H9 (cell line): ENCODE data around the gene RTP4. TPM values are rescaled to one million over a fixed set of nuclear protein-coding genes. Genes with fewer than 3 reads are reported as not detected.

Experiments used
- DNase-seq: peaks from one replicate; pipeline ENCODE4 v3.0.0-alpha.2; 2017
- H2AFZ ChIP-seq: one replicate; pipeline ENCODE4 v1.6.1; 2013; ENCODE audit warnings: mild to moderate bottlenecking, low read length, control low read depth, moderate library complexity
- H2AK5ac ChIP-seq: 2 replicates; pipeline ENCODE4 v1.6.1; 2013; ENCODE audit warnings: low read length, control low read depth, mixed read lengths; ENCODE audit not compliant: insufficient read length
- H2BK120ac ChIP-seq: one replicate; pipeline ENCODE4 v1.6.1; 2013; ENCODE audit warnings: low read depth, mild to moderate bottlenecking, low read length, control low read depth, inconsistent platforms; ENCODE audit not compliant: poor library complexity, severe bottlenecking
- H2BK12ac ChIP-seq: 2 replicates; pipeline ENCODE4 v1.6.1; 2013; ENCODE audit warnings: low read length, control low read depth, mixed read lengths, low read depth; ENCODE audit not compliant: insufficient read length
- H2BK15ac ChIP-seq: 2 replicates; pipeline ENCODE4 v1.6.1; 2013; ENCODE audit warnings: low read depth, low read length, control low read depth
- H2BK20ac ChIP-seq: one replicate; pipeline ENCODE4 v1.6.1; 2013; ENCODE audit warnings: low read depth, mild to moderate bottlenecking, low read length, control low read depth, inconsistent platforms; ENCODE audit not compliant: poor library complexity, severe bottlenecking
- H2BK5ac ChIP-seq: 2 replicates; pipeline ENCODE4 v1.6.1; 2013; ENCODE audit warnings: low read length, control low read depth, mixed read lengths; ENCODE audit not compliant: insufficient read length
- H3K14ac ChIP-seq: 2 replicates; pipeline ENCODE4 v1.6.1; 2013; ENCODE audit warnings: low read length, control low read depth; ENCODE audit not compliant: insufficient read depth
- H3K18ac ChIP-seq: 2 replicates; pipeline ENCODE4 v1.6.1; 2013; ENCODE audit warnings: low read depth, mild to moderate bottlenecking, mixed read lengths, low read length, control low read depth; ENCODE audit not compliant: insufficient read length
- H3K23ac ChIP-seq: 2 replicates; pipeline ENCODE4 v1.6.1; 2013; ENCODE audit warnings: low read length, control low read depth, mixed read lengths, low read depth; ENCODE audit not compliant: insufficient read length
- H3K23me2 ChIP-seq: 2 replicates; pipeline ENCODE4 v1.6.1; 2013; ENCODE audit warnings: low read depth, mild to moderate bottlenecking, mixed read lengths, low read length, control low read depth; ENCODE audit not compliant: insufficient read length, poor library complexity, severe bottlenecking
- H3K27ac ChIP-seq: 2 replicates; pipeline ENCODE4 v1.5.1; 2013; ENCODE audit warnings: low read length, control low read depth, mixed read lengths, low read depth; ENCODE audit not compliant: insufficient read length
- H3K27me3 ChIP-seq: 2 replicates; pipeline ENCODE4 v1.6.1; 2013; ENCODE audit warnings: low read length, control low read depth, inconsistent platforms; ENCODE audit not compliant: insufficient read depth
- H3K4ac ChIP-seq: 2 replicates; pipeline ENCODE4 v1.6.1; 2013; ENCODE audit warnings: low read depth, mild to moderate bottlenecking, control low read depth, inconsistent platforms, low read length, moderate library complexity
- H3K4me1 ChIP-seq: 2 replicates; pipeline ENCODE4 v1.6.1; 2013; ENCODE audit warnings: low read length, control low read depth, inconsistent platforms; ENCODE audit not compliant: insufficient read depth
- H3K4me2 ChIP-seq: 2 replicates; pipeline ENCODE4 v1.6.1; 2013; ENCODE audit warnings: low read length, control low read depth, mixed read lengths; ENCODE audit not compliant: insufficient read length, insufficient read depth
- H3K56ac ChIP-seq: 2 replicates; pipeline ENCODE4 v1.6.1; 2013; ENCODE audit warnings: low read depth, mild to moderate bottlenecking, mixed read lengths, low read length, control low read depth; ENCODE audit not compliant: insufficient read length
- H3K79me1 ChIP-seq: 2 replicates; pipeline ENCODE4 v1.6.1; 2013; ENCODE audit warnings: low read depth, mild to moderate bottlenecking, moderate library complexity, low read length, control low read depth, inconsistent platforms; ENCODE audit not compliant: insufficient read depth, poor library complexity, severe bottlenecking
- H3K79me2 ChIP-seq: 2 replicates; pipeline ENCODE4 v1.6.1; 2013; ENCODE audit warnings: low read length, control low read depth, inconsistent platforms; ENCODE audit not compliant: insufficient read depth
- H3K9ac ChIP-seq: 2 replicates; pipeline ENCODE4 v1.6.1; 2013; ENCODE audit warnings: low read length, control low read depth, mixed read lengths; ENCODE audit not compliant: insufficient read length; ENCODE audit errors: extremely low read depth
- H3K9me3 ChIP-seq: one replicate; pipeline ENCODE4 v1.6.1; 2013; ENCODE audit warnings: low read depth, low read length, inconsistent platforms; ENCODE audit not compliant: control insufficient read depth
- H3T11ph ChIP-seq: one replicate; pipeline ENCODE4 v1.6.1; 2013; ENCODE audit warnings: mild to moderate bottlenecking, low read length, control low read depth, inconsistent platforms
- H4K20me1 ChIP-seq: one replicate; pipeline ENCODE4 v1.6.1; 2013; ENCODE audit not compliant: control insufficient read depth, insufficient read length, insufficient read depth
- H4K5ac ChIP-seq: 2 replicates; pipeline ENCODE4 v1.6.1; 2013; ENCODE audit warnings: low read depth, mild to moderate bottlenecking, mixed read lengths, low read length, control low read depth; ENCODE audit not compliant: insufficient read length
- H4K8ac ChIP-seq: replicated peaks from 2 replicates; pipeline ENCODE4 v1.6.1; 2013; ENCODE audit warnings: low read length, control low read depth, mixed read lengths, low read depth; ENCODE audit not compliant: insufficient read length
- H4K91ac ChIP-seq: 2 replicates; pipeline ENCODE4 v1.6.1; 2013; ENCODE audit warnings: low read depth, mild to moderate bottlenecking, moderate library complexity, mixed read lengths, low read length, control low read depth; ENCODE audit not compliant: insufficient read length
- H3K27ac Mint-ChIP-seq, 3 experiments: 2 replicates in 2 of 3; 3 replicates in 1 of 3; pipeline ENCODE4 v1.8.0; 2020 to 2021; ENCODE audit warnings: mixed read lengths in 3 of 3, mild to moderate bottlenecking in 1 of 3, moderate library complexity in 1 of 3
- H3K27me3 Mint-ChIP-seq: 2 replicates; pipeline ENCODE4 v1.8.0; 2021; ENCODE audit warnings: low read depth, mild to moderate bottlenecking, moderate library complexity, mixed read lengths
- H3K36me3 Mint-ChIP-seq, 3 experiments: 2 replicates in 2 of 3; 3 replicates in 1 of 3; pipeline ENCODE4 v1.8.0; 2020 to 2021; ENCODE audit warnings: low read depth in 3 of 3, mixed read lengths in 3 of 3; ENCODE audit not compliant: insufficient read depth in 1 of 3
- H3K4me1 Mint-ChIP-seq, 2 experiments: 2 replicates each; pipeline ENCODE4 v1.8.0; 2020; ENCODE audit warnings: mixed read lengths in 2 of 2
- H3K4me3 Mint-ChIP-seq, 2 experiments: 2 replicates in 1 of 2; 3 replicates in 1 of 2; pipeline ENCODE4 v1.8.0; 2020 to 2021; ENCODE audit warnings: mild to moderate bottlenecking in 2 of 2, mixed read lengths in 2 of 2, moderate library complexity in 1 of 2
- H3K9me3 Mint-ChIP-seq, 2 experiments: 2 replicates in 1 of 2; 3 replicates in 1 of 2; pipeline ENCODE4 v1.8.0; 2020; ENCODE audit warnings: mild to moderate bottlenecking in 2 of 2, mixed read lengths in 2 of 2, moderate library complexity in 1 of 2
- WGBS: extraction: QIAGEN DNeasy Blood & Tissue Kit; methylation state at CpG from one replicate; pipeline ENCODE4 v1.1.7; 2013; ENCODE audit warnings: missing lambda C conversion rate, low lambda C conversion rate, mixed read lengths; ENCODE audit not compliant: insufficient read length; ENCODE audit errors: extremely low coverage; 5-methylcytosine and 5-hydroxymethylcytosine counted together
- total RNA-seq: library from RNA; stranded (reverse); gene quantifications from 2 replicates; pipeline ENCODE4 v1.2.1, GENCODE V29; 2021
- TF ChIP-seq, protein P1 (sequence below): fragments of 200-600 bp; sonication (generic); conservative IDR thresholded peaks from 3 replicates; pipeline ENCODE4 v1.8.0; 2021; ENCODE audit warnings: antibody characterized with exemption, mild to moderate bottlenecking

The RTP4 gene
- total RNA-seq, 1 experiment from 2014 or later: not detected

DNA sequence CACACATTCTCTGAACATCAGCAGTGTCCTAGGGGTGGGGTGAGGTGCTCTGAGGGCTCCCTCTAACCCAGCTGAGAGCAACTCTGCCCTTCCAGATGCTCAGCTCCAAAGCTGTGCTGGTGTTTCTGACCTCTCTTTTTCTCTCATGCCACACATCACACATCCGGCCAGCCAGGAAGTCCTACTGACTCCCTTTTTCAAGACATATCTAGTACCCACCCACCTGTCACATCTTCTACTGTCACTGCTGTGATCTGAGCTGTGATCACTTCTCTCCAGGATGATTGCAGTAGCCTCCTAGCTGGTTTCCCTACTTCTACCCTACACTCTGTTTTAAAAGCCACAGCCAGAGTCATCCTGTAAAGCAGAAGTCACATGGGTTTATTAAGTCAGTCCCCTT, 46.4 kb upstream of the RTP4 start:
- Histone ChIP-seq H2AK5ac (no peak overlapping the region), H3K9me3 (no peaks in the 10 kb centered on the region), H3K23me2 (no peaks in the 10 kb centered on the region), H2BK120ac (no peak overlapping the region), H3K79me2 (no peaks in the 10 kb centered on the region), H4K8ac (no peak overlapping the region), H3K27ac (no peak overlapping the region), H3K27me3 (no peaks in the 10 kb centered on the region), H4K5ac (no peak overlapping the region), H2AFZ (no peak overlapping the region), H3K23ac (no peak overlapping the region), H2BK12ac (no peak overlapping the region), H2BK15ac (no peak overlapping the region), H4K91ac (no peak overlapping the region), H3K14ac (no peak overlapping the region), H3K4me1 (peaks cover 4% of the 10 kb centered on the region; the same call in 1 of the 2 replicates), H4K20me1 (no peaks in the 10 kb centered on the region), H3K79me1 (no peaks in the 10 kb centered on the region), H3K18ac (no peak overlapping the region), H3K56ac (no peak overlapping the region), H3K4me2 (no peak overlapping the region), H3K4ac (no peak overlapping the region), H3K9ac (no peak overlapping the region), H3T11ph (no peak overlapping the region), H2BK20ac (no peak overlapping the region), H2BK5ac (no peak overlapping the region)
- no peak for DNase-seq
- H3K4me1 Mint-ChIP-seq: peaks cover 17 to 28% of the 10 kb centered on the region in 2 experiments
- TF ChIP-seq, protein P1, sequence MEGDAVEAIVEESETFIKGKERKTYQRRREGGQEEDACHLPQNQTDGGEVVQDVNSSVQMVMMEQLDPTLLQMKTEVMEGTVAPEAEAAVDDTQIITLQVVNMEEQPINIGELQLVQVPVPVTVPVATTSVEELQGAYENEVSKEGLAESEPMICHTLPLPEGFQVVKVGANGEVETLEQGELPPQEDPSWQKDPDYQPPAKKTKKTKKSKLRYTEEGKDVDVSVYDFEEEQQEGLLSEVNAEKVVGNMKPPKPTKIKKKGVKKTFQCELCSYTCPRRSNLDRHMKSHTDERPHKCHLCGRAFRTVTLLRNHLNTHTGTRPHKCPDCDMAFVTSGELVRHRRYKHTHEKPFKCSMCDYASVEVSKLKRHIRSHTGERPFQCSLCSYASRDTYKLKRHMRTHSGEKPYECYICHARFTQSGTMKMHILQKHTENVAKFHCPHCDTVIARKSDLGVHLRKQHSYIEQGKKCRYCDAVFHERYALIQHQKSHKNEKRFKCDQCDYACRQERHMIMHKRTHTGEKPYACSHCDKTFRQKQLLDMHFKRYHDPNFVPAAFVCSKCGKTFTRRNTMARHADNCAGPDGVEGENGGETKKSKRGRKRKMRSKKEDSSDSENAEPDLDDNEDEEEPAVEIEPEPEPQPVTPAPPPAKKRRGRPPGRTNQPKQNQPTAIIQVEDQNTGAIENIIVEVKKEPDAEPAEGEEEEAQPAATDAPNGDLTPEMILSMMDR: no peak
- H3K36me3 Mint-ChIP-seq: no peaks in the 10 kb centered on the region; a peak in 1 of 7 replicates
- H3K4me3 Mint-ChIP-seq: no peak overlapping the region
- WGBS: no CpG with 5 or more reads among the region's 1 CpG
- H3K27ac Mint-ChIP-seq: no peak overlapping the region
- no peaks in the 10 kb centered on the region; the same call in 1 of the 2 replicates for H3K27me3 Mint-ChIP-seq
- H3K9me3 Mint-ChIP-seq: no peaks in the 10 kb centered on the region
